CD4-positive, alpha-beta T cell treated with Interleukin-4 for 4 hours (primary cell): ENCODE data around the gene PLAAT5.
"Not testable (repeated sequence)": the region's sequence is repeated elsewhere in the genome, so short reads cannot be mapped to it uniquely, and the experiment has no call there.

ENCODE experiments used
- DNase-seq: peaks from one replicate; pipeline ENCODE4 v3.0.0-alpha.2; 2020

PLAAT5 gene

GRCh38 chr11:63490551-63491239 lies at the start of gene PLAAT5:
Gene PLAAT5 (minus strand): TSS chr11:63491167. CDS start chr11:63491034, 133 bp downstream.
- DNase-seq: no peak

- DNase-seq: no peak
These were observed 46.5 kb upstream of the PLAAT5 start for GRCh38 chr11:63537293-63538101.

- peak; percentile 70 for DNase-seq
These were observed 45.8 kb upstream of the PLAAT5 start, which contains the start of gene PLAAT4 for GRCh38 chr11:63536669-63537292. Gene PLAAT4 (plus strand): TSS chr11:63536808. CDS start chr11:63536869, 61 bp downstream.

- DNase-seq: peak; percentile 67
These were observed 44.8 kb upstream of the PLAAT5 start for GRCh38 chr11:63535734-63536133.

- peak; percentile 51 for DNase-seq
These were observed 44.0 kb upstream of the PLAAT5 start for GRCh38 chr11:63534895-63535461.

GRCh38 chr11:63534076-63534475 lies 43.1 kb upstream of the PLAAT5 start:
- no peak for DNase-seq

- no peak for DNase-seq
These were observed 42.0 kb upstream of the PLAAT5 start for GRCh38 chr11:63532799-63533475.

GRCh38 chr11:63532117-63532516 lies 41.1 kb upstream of the PLAAT5 start:
- no peak for DNase-seq

- DNase-seq: peak; percentile 79
These were observed 40.3 kb upstream of the PLAAT5 start for GRCh38 chr11:63531074-63531792.

- DNase-seq: no peak
These were observed 39.1 kb upstream of the PLAAT5 start for GRCh38 chr11:63530021-63530420.

GRCh38 chr11:63529373-63529772 lies 38.4 kb upstream of the PLAAT5 start:
- not testable (repeated sequence) for DNase-seq

- not testable (repeated sequence) for DNase-seq
These were observed 37.8 kb upstream of the PLAAT5 start for GRCh38 chr11:63528729-63529278.

- not testable (repeated sequence) for DNase-seq
These were observed 37.2 kb upstream of the PLAAT5 start for GRCh38 chr11:63528156-63528555.

- DNase-seq: no peak
These were observed 36.7 kb upstream of the PLAAT5 start for GRCh38 chr11:63527667-63528066.

- DNase-seq: no peak
These were observed 32.2 kb upstream of the PLAAT5 start for GRCh38 chr11:63523151-63523550.

- DNase-seq: no peak
These were observed 30.9 kb upstream of the PLAAT5 start for GRCh38 chr11:63521896-63522295.

- no peak for DNase-seq
These were observed 29.7 kb upstream of the PLAAT5 start for GRCh38 chr11:63520606-63521170.

GRCh38 chr11:63518548-63518947 lies 27.6 kb upstream of the PLAAT5 start:
- peak; percentile 55 for DNase-seq

GRCh38 chr11:63517156-63517555 lies 26.2 kb upstream of the PLAAT5 start:
- DNase-seq: no peak

- no peak for DNase-seq
These were observed 25.1 kb upstream of the PLAAT5 start for GRCh38 chr11:63516109-63516508.

- DNase-seq: no peak
These were observed 21.8 kb upstream of the PLAAT5 start for GRCh38 chr11:63512816-63513215.
